IMR-90 (cell line): ENCODE measurements around the gene SRGAP3. TPM values are rescaled to one million over a fixed set of nuclear protein-coding genes. Genes with fewer than 3 reads are reported as not detected.

Experiments
- ATAC-seq: fragments of 200-7000 bp; cut with Tn5 transposase; 2 replicates; pipeline ENCODE4 v1.9.1; 2020; ENCODE audit warnings: low read depth, mild to moderate bottlenecking, moderate library complexity
- BruUV-seq: library from RNA; stranded (reverse); fragments of 400-500 nt; replicated peaks from 2 replicates; lab custom pipeline; 2021; lab: Mats Ljungman, UMichigan
- CTCF ChIA-PET: fragments of 300-600 bp; formaldehyde crosslinking; extraction: SDS; loops from one replicate; lab custom pipeline; 2021; ENCODE audit warnings: antibody characterized with exemption; lab: Yijun Ruan, JAX
- POLR2A ChIA-PET: fragments of 300-600 bp; sonication (Branson Sonifier 250); formaldehyde crosslinking; loops from one replicate; lab custom pipeline; 2022; ENCODE audit warnings: antibody characterized with exemption; ENCODE audit not compliant: unreplicated experiment; lab: Charles Lee
- DNase-seq: peaks from one replicate; pipeline ENCODE4 v3.0.0; 2013
- H2AFZ ChIP-seq: replicated peaks from 2 replicates; pipeline ENCODE3; 2013; ENCODE audit warnings: low read length, mild to moderate bottlenecking; ENCODE audit not compliant: poor library complexity
- H2AK5ac ChIP-seq: 2 replicates; pipeline ENCODE4 v1.6.1; 2013; ENCODE audit warnings: low read depth, low read length, inconsistent platforms
- H2AK9ac ChIP-seq: replicated peaks from 2 replicates; pipeline ENCODE3; 2013; ENCODE audit warnings: mild to moderate bottlenecking, low read depth, low read length, moderate library complexity; ENCODE audit not compliant: poor library complexity
- H2BK120ac ChIP-seq: 2 replicates; pipeline ENCODE4 v1.6.1; 2013; ENCODE audit warnings: low read depth, low read length, inconsistent platforms
- H2BK15ac ChIP-seq: 3 replicates; pipeline ENCODE4 v1.6.1; 2013; ENCODE audit warnings: low read depth, low read length, inconsistent platforms
- H2BK20ac ChIP-seq: 2 replicates; pipeline ENCODE4 v1.6.1; 2013; ENCODE audit warnings: low read depth, mild to moderate bottlenecking, inconsistent platforms, low read length, moderate library complexity
- H2BK5ac ChIP-seq: 2 replicates; pipeline ENCODE4 v1.6.1; 2013; ENCODE audit warnings: mild to moderate bottlenecking, low read depth, low read length, inconsistent platforms; ENCODE audit not compliant: poor library complexity, severe bottlenecking
- H3K14ac ChIP-seq: replicated peaks from 2 replicates; pipeline ENCODE4 v1.6.1; 2013; ENCODE audit warnings: low read depth, low read length, inconsistent platforms
- H3K18ac ChIP-seq: 2 replicates; pipeline ENCODE4 v1.6.1; 2013; ENCODE audit warnings: low read depth, low read length, control low read depth
- H3K23ac ChIP-seq: 2 replicates; pipeline ENCODE4 v1.6.1; 2013; ENCODE audit warnings: low read depth, low read length, inconsistent platforms
- H3K27ac ChIP-seq: 2 replicates; pipeline ENCODE4 v1.5.1; 2013; ENCODE audit warnings: mild to moderate bottlenecking, control low read depth, low read length; ENCODE audit not compliant: insufficient read depth
- H3K27me3 ChIP-seq: 2 replicates; pipeline ENCODE4 v1.6.1; 2013; ENCODE audit warnings: low read length; ENCODE audit not compliant: control insufficient read depth, insufficient read depth
- H3K36me3 ChIP-seq: 2 replicates; pipeline ENCODE4 v1.6.1; 2013; ENCODE audit warnings: low read length, mixed read lengths; ENCODE audit not compliant: control insufficient read depth, insufficient read depth
- H3K4ac ChIP-seq: 2 replicates; pipeline ENCODE4 v1.6.1; 2013; ENCODE audit warnings: low read depth, low read length, inconsistent platforms
- H3K4me1 ChIP-seq: 2 replicates; pipeline ENCODE4 v1.6.1; 2013; ENCODE audit warnings: low read length, mixed read lengths; ENCODE audit not compliant: control insufficient read depth, insufficient read depth
- H3K4me2 ChIP-seq: 2 replicates; pipeline ENCODE4 v1.6.1; 2013; ENCODE audit warnings: low read depth, mild to moderate bottlenecking, control low read depth, low read length, moderate library complexity
- H3K4me3 ChIP-seq: 2 replicates; pipeline ENCODE4 v1.5.1; 2013; ENCODE audit warnings: low read depth, mild to moderate bottlenecking, control low read depth, low read length, moderate library complexity; ENCODE audit not compliant: insufficient read depth
- H3K56ac ChIP-seq: 2 replicates; pipeline ENCODE4 v1.6.1; 2013; ENCODE audit warnings: low read length, inconsistent platforms; ENCODE audit not compliant: insufficient read depth; ENCODE audit errors: extremely low read depth
- H3K79me1 ChIP-seq, 2 experiments: 2 replicates each; pipeline ENCODE4 v1.6.1; 2013; ENCODE audit warnings: low read length in 2 of 2, inconsistent platforms in 1 of 2, low read depth in 1 of 2
- H3K9ac ChIP-seq: 2 replicates; pipeline ENCODE4 v1.6.1; 2013; ENCODE audit warnings: low read depth, low read length, control low read depth
- H3K9me1 ChIP-seq: 2 replicates; pipeline ENCODE4 v1.6.1; 2013; ENCODE audit warnings: low read length, inconsistent platforms; ENCODE audit not compliant: insufficient read depth
- H3K9me3 ChIP-seq: 2 replicates; pipeline ENCODE4 v1.6.1; 2013; ENCODE audit warnings: low read length; ENCODE audit not compliant: control insufficient read depth, insufficient read depth
- H4K20me1 ChIP-seq: 2 replicates; pipeline ENCODE4 v1.6.1; 2013; ENCODE audit warnings: low read length, inconsistent platforms; ENCODE audit not compliant: insufficient read depth
- H4K5ac ChIP-seq: 2 replicates; pipeline ENCODE4 v1.6.1; 2013; ENCODE audit warnings: mild to moderate bottlenecking, low read depth, low read length, control low read depth
- H4K8ac ChIP-seq, 2 experiments: 2 replicates each; pipeline ENCODE4 v1.6.1; 2013; ENCODE audit warnings: low read depth in 2 of 2, low read length in 2 of 2, control low read depth in 1 of 2, inconsistent platforms in 1 of 2
- H4K91ac ChIP-seq: 2 replicates; pipeline ENCODE4 v1.6.1; 2013; ENCODE audit warnings: low read depth, low read length, inconsistent platforms; ENCODE audit not compliant: insufficient read depth
- BHLHE40 ChIP-seq: fragments of 150-350 bp; IDR thresholded peaks from 2 replicates; pipeline ENCODE4 v1.6.1; 2016; ENCODE audit warnings: mild to moderate bottlenecking, low read depth, low read length
- CEBPB ChIP-seq: IDR thresholded peaks from 2 replicates; pipeline ENCODE4 v1.6.1; 2012; ENCODE audit warnings: low read depth, low read length, improper control_type of control experiment
- CHD1 ChIP-seq: IDR thresholded peaks from 2 replicates; pipeline ENCODE4 v1.6.1; 2012; ENCODE audit warnings: low read depth, low read length, improper control_type of control experiment
- CTCF ChIP-seq: conservative IDR thresholded peaks from 2 replicates; pipeline ENCODE4 v1.5.1; 2012; ENCODE audit warnings: mild to moderate bottlenecking, low read depth, low read length, improper control_type of control experiment
- ELK1 ChIP-seq: fragments of 150-350 bp; IDR thresholded peaks from 2 replicates; pipeline ENCODE4 v1.6.1; 2016; ENCODE audit warnings: low read depth, mild to moderate bottlenecking, low read length, moderate library complexity, borderline replicate concordance
- FOS ChIP-seq: fragments of 150-350 bp; IDR thresholded peaks from 2 replicates; pipeline ENCODE4 v1.6.1; 2016; ENCODE audit warnings: low read depth, low read length
- MAFK ChIP-seq: IDR thresholded peaks from 2 replicates; pipeline ENCODE4 v1.6.1; 2012; ENCODE audit warnings: low read depth, low read length, improper control_type of control experiment
- MAZ ChIP-seq: IDR thresholded peaks from 2 replicates; pipeline ENCODE4 v1.6.1; 2012; ENCODE audit warnings: low read depth, mild to moderate bottlenecking, low read length, improper control_type of control experiment, moderate library complexity, borderline replicate concordance
- MXI1 ChIP-seq: IDR thresholded peaks from 2 replicates; pipeline ENCODE4 v1.6.1; 2012; ENCODE audit warnings: low read depth, mild to moderate bottlenecking, low read length, moderate library complexity, borderline replicate concordance
- NFE2L2 ChIP-seq: fragments of 150-350 bp; IDR thresholded peaks from 2 replicates; pipeline ENCODE4 v1.6.1; 2016; ENCODE audit warnings: low read depth, mild to moderate bottlenecking, low read length
- POLR2A ChIP-seq: IDR thresholded peaks from 2 replicates; pipeline ENCODE4 v1.6.1; 2012; ENCODE audit warnings: mild to moderate bottlenecking, low read depth, low read length
- RAD21 ChIP-seq: IDR thresholded peaks from 2 replicates; pipeline ENCODE4 v1.6.1; 2012; ENCODE audit warnings: low read length, improper control_type of control experiment
- RCOR1 ChIP-seq: IDR thresholded peaks from 2 replicates; pipeline ENCODE4 v1.6.1; 2012; ENCODE audit warnings: mild to moderate bottlenecking, low read length, improper control_type of control experiment; ENCODE audit not compliant: insufficient replicate concordance
- RFX5 ChIP-seq: IDR thresholded peaks from 2 replicates; pipeline ENCODE4 v1.8.0; 2012; ENCODE audit warnings: low read depth, mild to moderate bottlenecking, low read length, moderate library complexity
- SMC3 ChIP-seq: fragments of 150-350 bp; IDR thresholded peaks from 2 replicates; pipeline ENCODE4 v1.6.1; 2016; ENCODE audit warnings: low read depth, mild to moderate bottlenecking, antibody characterized with exemption, low read length, moderate library complexity
- WGBS, 2 experiments: methylation state at CpG; one replicate each; pipeline versions ENCODE4 v1.1.5 to v1.1.7; 2013; ENCODE audit warnings: missing lambda C conversion rate in 2 of 2; ENCODE audit not compliant: insufficient read length in 1 of 2; ENCODE audit errors: extremely low coverage in 2 of 2; 5-methylcytosine and 5-hydroxymethylcytosine counted together
- dilution Hi-C: fragments of 300-500 bp; cut with HindIII; formaldehyde crosslinking; loops from one replicate; pipeline ENCODE4 v1.14.3; 2018; ENCODE audit warnings: low sequenced_read_pairs; ENCODE audit not compliant: unreplicated experiment
- in situ Hi-C: fragments of 300-500 bp; cut with MboI; formaldehyde crosslinking; loops from 3 replicates; pipeline ENCODE4 v1.14.3; 2019; ENCODE audit warnings: low sequenced_read_pairs, inconsistent platforms, mixed read lengths
- intact Hi-C: fragments of 100-400 bp; cut with micrococcal nuclease; formaldehyde crosslinking; loops from 2 replicates; pipeline ENCODE4 v1.10.0; 2022
- polyA plus RNA-seq, 3 experiments: library from polyadenylated mRNA; depleted of rRNA; stranded (reverse); fragments of >200 nt; gene quantifications; 2 replicates each; pipeline ENCODE4 v1.2.3, GENCODE V29; 2012; ENCODE audit warnings: low replicate concordance in 1 of 3
- total RNA-seq: library from RNA; depleted of rRNA; stranded (reverse); fragments of >200 nt; gene quantifications from 2 replicates; pipeline ENCODE4 v1.2.3, GENCODE V29; 2012
- TF ChIP-seq, protein P1 (sequence below): fragments of 150-350 bp; IDR thresholded peaks from 2 replicates; pipeline ENCODE4 v1.6.1; 2017; ENCODE audit warnings: mild to moderate bottlenecking, antibody characterized with exemption, low read length, low read depth

Gene SRGAP3
- total and polyA plus RNA-seq, 2 of the 4 experiments (the other 2 are of a cell fraction), result 0.68 to 1.4 TPM

DNA sequence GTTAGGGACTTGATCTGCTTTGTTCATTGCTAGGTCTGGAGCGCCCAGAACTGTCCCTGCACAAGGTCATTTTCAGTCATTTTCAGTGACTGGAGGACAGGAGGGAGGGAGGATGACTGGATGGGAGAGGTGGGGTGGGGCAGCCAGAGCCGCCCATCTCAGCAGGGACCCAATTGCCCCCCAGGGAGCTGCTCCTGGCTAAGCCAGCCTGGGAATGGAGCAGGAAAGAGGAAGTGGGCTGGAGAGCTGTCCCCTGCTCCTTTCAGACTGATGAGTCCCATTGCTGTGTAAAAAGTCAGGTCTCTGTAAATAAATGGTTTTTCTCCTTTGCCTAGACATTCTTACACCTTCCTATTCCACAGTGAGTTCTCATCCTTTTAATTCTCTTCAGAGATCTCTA lies 187.8 kb downstream of the SRGAP3 start:
- 43% methylated on average over 1 of the region's 2 CpGs; no CpG with 5 or more reads in 1 of the 2 experiments for whole genome bisulfite sequencing, 2 experiments
- dilution Hi-C loops, result no loop called here
- no peak overlapping the region for H3K9ac ChIP-seq

More for the DNA sequence above, 187.8 kb downstream of the SRGAP3 start:
- no peak overlapping the region for H3K23ac ChIP-seq
- H3K14ac ChIP-seq, result no peak overlapping the region
- H3K18ac ChIP-seq, result no peak overlapping the region
- ChIA-PET CTCF (no interaction called here), POLR2A (no interaction called here)
- peaks cover 3% of the 10 kb centered on the region for H3K27me3 ChIP-seq
- H2BK5ac ChIP-seq, result no peak overlapping the region
- no peak overlapping the region for H4K8ac ChIP-seq
- no peak overlapping the region for H2BK20ac ChIP-seq
- in situ Hi-C loops, result loop anchor here (25.0 kb wide), 2 partner anchors 299 to 399 kb away; partner anchors contain the start of gene OXTR
- no peaks in the 10 kb centered on the region for H3K9me3 ChIP-seq
- no peak overlapping the region for H3K4me2 ChIP-seq
- no peak overlapping the region for H3K27ac ChIP-seq
- no peak overlapping the region for H2BK120ac ChIP-seq
- intact Hi-C loops, result no loop called here
- DNase-seq, result no peak
- no peak overlapping the region for H2AFZ ChIP-seq
- H2AK9ac ChIP-seq, result no peak overlapping the region
- H3K4ac ChIP-seq, result no peak overlapping the region
- no peak overlapping the region for H2BK15ac ChIP-seq
- no peak overlapping the region for H3K4me3 ChIP-seq
- ATAC-seq, result no peak
- H4K91ac ChIP-seq, result no peak overlapping the region
- H3K56ac ChIP-seq, result no peak overlapping the region
- no peak overlapping the region for H2AK5ac ChIP-seq
- no peaks in the 10 kb centered on the region for H3K36me3 ChIP-seq
- no TSS peak for BruUV-seq
- H4K20me1 ChIP-seq, result no peaks in the 10 kb centered on the region
- TF ChIP-seq FOS, result no peak
- no peak for TF ChIP-seq NFE2L2
- TF ChIP-seq MAFK, result no peak
- TF ChIP-seq RFX5, result no peak
- no peak for TF ChIP-seq CHD1
- TF ChIP-seq POLR2A, result no peak
- TF ChIP-seq CTCF, result no peak
- TF ChIP-seq ELK1, result no peak
- no peak for TF ChIP-seq MAZ
- no peak for TF ChIP-seq CEBPB
- TF ChIP-seq RCOR1, result no peak
- no peak for TF ChIP-seq SMC3
- TF ChIP-seq, protein P1, sequence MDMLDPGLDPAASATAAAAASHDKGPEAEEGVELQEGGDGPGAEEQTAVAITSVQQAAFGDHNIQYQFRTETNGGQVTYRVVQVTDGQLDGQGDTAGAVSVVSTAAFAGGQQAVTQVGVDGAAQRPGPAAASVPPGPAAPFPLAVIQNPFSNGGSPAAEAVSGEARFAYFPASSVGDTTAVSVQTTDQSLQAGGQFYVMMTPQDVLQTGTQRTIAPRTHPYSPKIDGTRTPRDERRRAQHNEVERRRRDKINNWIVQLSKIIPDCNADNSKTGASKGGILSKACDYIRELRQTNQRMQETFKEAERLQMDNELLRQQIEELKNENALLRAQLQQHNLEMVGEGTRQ, result no peak
- TF ChIP-seq RAD21, result no peak
- no peak for TF ChIP-seq MXI1
- no peak for TF ChIP-seq BHLHE40
- H3K9me1 ChIP-seq, result no peaks in the 10 kb centered on the region
- no peak overlapping the region for H4K5ac ChIP-seq
- no peaks in the 10 kb centered on the region for H3K4me1 ChIP-seq
- no peaks in the 10 kb centered on the region for H3K79me1 ChIP-seq
